Measurements from ENCODE around the gene GRIN2A.

GRIN2A gene

DNA sequence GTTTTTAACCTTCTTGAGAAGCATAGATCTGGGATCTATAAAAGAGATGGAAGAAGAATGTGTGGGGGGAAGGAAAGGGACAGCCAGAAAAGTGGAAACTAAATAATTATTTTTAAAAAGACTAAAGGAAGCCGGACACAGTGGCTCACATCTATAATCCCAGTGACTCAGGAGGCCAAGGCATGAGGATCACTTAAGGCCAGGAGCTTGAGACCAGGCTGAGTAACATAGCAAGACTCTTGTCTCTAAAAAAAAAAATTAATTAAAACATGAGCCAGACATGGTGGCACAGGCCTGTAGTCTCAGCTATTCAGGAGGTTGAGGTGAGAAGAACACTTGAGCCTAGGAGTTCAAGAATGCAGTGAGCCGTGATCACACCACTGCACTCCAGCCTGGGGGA is 335.1 kb downstream of the GRIN2A start:
- H3K4me3 ChIP-seq (ENCODE audit: low read depth, low read length): no peak overlapping the region
- TF ChIP-seq, protein P1, sequence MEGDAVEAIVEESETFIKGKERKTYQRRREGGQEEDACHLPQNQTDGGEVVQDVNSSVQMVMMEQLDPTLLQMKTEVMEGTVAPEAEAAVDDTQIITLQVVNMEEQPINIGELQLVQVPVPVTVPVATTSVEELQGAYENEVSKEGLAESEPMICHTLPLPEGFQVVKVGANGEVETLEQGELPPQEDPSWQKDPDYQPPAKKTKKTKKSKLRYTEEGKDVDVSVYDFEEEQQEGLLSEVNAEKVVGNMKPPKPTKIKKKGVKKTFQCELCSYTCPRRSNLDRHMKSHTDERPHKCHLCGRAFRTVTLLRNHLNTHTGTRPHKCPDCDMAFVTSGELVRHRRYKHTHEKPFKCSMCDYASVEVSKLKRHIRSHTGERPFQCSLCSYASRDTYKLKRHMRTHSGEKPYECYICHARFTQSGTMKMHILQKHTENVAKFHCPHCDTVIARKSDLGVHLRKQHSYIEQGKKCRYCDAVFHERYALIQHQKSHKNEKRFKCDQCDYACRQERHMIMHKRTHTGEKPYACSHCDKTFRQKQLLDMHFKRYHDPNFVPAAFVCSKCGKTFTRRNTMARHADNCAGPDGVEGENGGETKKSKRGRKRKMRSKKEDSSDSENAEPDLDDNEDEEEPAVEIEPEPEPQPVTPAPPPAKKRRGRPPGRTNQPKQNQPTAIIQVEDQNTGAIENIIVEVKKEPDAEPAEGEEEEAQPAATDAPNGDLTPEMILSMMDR (IDR thresholded peaks at IDR 0.05; ENCODE audit: low read depth, low read length): no peak

DNA sequence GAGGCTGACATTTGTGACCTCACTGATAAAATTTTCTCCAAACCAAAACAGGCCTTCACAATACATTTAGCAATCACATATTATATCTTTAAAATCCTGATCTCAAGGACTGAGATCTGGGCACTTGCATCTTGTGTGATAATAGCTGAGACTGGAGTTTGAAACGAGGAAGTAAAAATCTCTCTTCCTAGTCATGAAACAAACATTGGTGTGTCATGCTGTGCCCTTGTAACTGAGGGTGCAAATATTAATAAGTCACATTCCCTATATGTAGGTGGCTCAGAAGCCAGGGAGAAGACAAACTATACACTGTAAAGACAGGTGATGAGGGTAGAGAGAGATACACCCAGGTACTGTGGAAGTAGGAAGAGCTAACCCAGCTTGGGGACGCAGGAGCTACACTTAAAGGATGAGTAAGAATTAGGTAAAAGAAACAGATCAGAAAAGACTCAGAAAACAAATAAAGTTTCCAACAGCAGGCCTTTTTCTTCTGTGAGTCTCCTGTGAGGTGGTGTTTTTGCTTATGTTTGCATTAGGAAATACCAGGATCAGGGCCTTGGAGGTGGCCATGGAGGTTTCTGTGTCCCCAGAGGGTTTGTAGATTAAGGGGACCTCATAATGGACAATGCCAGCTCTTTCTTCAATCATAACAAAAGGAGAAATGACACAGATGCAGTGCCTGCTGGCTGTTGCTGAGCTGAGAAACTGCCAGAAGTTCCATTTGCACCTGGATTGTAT is 335.7 kb downstream of the GRIN2A start:
- TF ChIP-seq, protein P1 (IDR thresholded peaks at IDR 0.05; ENCODE audit: low read depth, low read length): no peak
- H3K4me3 ChIP-seq (ENCODE audit: low read depth, low read length): no peak overlapping the region

DNA sequence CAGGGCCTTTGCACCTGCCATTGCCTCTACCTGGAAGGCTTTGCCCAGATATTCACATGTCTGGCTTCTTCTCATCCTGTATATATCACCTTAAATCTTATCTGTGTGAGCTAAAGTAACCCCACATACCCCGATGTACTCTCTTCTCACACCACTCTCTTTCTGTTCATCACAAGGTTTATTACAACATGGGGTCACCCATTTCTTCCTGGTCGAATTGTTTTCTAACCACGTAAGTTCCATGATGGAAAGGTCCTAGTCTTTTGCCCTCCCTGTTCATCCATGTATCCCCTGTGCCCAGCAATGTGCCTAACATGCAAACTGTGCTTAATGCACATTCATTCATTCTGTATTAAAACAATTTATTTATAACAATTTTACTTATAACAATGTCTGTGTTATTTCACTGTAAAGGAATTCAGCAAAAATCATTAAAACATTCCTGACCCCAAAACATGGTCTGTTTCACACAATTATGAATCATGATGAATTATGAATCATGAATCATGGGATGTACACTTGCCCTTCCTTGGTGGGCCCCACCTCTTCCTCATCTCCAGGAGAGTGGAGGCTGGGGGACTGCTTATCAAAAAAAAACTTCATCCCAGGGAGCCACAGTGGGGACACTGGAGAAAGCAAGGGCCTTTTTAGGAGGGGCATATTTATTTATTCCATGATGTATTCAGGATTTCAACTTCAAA is 336.4 kb downstream of the GRIN2A start:
- H3K4me3 ChIP-seq (ENCODE audit: low read depth, low read length): no peak overlapping the region
- TF ChIP-seq, protein P1 (IDR thresholded peaks at IDR 0.05; ENCODE audit: low read depth, low read length): no peak

DNA sequence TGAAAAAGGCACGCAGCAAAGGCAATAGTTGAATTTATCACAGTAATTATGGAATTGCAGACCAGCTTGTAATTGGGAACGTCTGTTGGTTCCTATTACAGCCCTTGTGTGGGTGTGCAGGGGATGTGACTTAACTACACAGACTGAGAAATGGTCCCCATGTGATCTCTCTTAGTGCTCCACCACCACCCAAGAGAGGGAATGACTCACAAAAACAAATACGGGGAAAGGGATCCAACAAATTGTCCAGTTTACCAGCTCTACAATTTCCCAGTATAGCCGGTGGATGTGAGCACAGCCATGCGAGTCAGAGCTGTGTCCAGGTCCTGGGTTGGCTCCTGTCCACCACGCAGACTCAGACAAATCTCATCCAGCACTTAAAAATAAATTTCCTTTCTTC is 337.9 kb downstream of the GRIN2A start:
- H3K4me3 ChIP-seq (ENCODE audit: low read depth, low read length): no peak overlapping the region
- TF ChIP-seq, protein P1 (IDR thresholded peaks at IDR 0.05; ENCODE audit: low read depth, low read length): no peak

DNA sequence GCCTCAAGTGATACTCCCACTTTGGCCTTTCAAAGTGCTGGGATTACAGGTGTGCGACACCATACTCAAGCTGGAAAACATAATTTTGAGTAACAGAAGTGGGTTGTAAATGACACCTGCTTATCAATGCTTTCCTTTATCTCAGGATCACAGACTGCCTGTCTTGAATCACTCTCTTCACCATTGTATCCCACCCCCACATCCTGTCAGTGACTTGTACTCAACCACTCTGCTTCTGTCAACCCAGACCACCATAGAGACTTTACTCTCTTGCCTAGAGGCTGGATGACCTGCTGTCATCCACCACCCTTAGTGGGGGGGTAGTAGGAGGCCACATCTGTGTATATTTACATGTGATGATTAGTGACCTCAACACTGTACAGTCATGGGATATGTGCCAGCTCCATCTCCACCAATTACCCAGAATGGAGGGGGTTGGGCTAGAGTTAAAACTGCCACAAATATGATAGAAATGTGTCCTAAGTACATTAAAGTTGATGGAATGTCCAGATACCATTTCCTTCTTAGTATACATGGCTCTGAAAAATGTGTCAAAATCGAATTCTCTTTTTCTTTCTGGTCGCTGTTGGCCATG is 338.7 kb downstream of the GRIN2A start:
- no peak overlapping the region for H3K4me3 ChIP-seq (ENCODE audit: low read depth, low read length)
- TF ChIP-seq, protein P1 (IDR thresholded peaks at IDR 0.05; ENCODE audit: low read depth, low read length): no peak

DNA sequence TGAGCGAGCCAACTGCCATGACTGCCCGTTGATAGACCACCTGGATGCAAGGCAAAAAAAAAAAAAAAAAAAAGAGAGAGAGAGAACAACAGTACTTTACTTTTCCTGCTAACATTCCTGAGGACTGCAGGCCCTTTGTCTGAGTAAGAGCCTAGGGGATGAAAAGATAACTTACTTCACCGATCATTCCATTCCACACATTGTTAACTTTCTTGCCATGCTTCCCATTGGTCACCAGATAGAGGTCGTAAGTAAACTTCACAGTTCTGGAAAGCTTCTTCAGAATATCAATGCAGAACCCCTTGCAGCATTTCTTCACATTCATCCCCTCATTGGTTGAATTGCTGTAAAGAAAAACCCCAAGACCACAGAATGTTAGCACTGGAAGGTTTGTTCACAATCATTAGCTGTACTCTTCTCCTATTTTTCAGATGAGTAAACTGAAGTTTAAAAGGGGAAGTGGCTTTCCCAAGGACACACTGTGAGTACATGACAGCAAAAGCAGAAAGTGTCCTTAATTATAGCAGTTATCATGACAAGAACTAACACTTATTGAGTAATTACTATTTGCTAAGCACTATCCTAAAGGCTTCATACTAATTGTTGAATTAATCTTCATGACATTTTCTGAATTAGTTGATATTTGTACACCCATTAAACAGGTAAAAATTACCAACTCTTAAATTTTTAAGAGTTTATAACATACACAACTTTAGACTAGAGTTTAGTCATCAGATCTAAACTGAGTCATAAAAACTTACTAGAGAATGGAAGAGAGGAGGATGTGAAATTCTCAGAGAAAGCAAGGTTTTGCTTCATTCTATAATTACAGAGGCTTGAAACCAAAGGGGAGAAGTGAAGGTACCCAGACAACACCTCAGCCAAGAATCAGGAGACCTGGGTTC is 341.2 kb downstream of the GRIN2A start:
- TF ChIP-seq, protein P1 (IDR thresholded peaks at IDR 0.05; ENCODE audit: low read depth, low read length): no peak
- H3K4me3 ChIP-seq (ENCODE audit: low read depth, low read length): no peak overlapping the region
